K562 (cell line): Measurements from ENCODE around the gene AHNAK.

Source experiments
- EP300 ChIP-seq: IDR thresholded peaks from 2 replicates; pipeline ENCODE4 v1.6.1; 2012; ENCODE audit warnings: low read length, improper control_type of control experiment
- EZH2 ChIP-seq: IDR thresholded peaks from 2 replicates; pipeline ENCODE4 v1.6.1; 2012; ENCODE audit warnings: low read depth, mild to moderate bottlenecking, inconsistent platforms, low read length, borderline replicate concordance
- GABPA ChIP-seq: fragments of 200-800 bp; sonication (Bioruptor generic); conservative IDR thresholded peaks from 2 replicates; pipeline ENCODE4 v1.6.1; 2016; ENCODE audit warnings: low read depth, missing genetic modification characterization, missing compliant biosample characterization
- GATAD2A ChIP-seq: fragments of 450-650 bp; IDR thresholded peaks from 2 replicates; pipeline ENCODE4 v1.6.1; 2017
- SMARCE1 ChIP-seq: fragments of 450-650 bp; IDR thresholded peaks from 2 replicates; pipeline ENCODE4 v1.7.1; 2016; ENCODE audit warnings: mild to moderate bottlenecking
- ZNF232 ChIP-seq: sonication (generic); formaldehyde crosslinking; IDR thresholded peaks from 2 replicates; pipeline ENCODE4 v1.8.0; 2022; ENCODE audit warnings: mild to moderate bottlenecking, missing genetic modification reagents
- TF ChIP-seq, protein P1 (sequence below): sonication (generic); formaldehyde crosslinking; IDR thresholded peaks from 2 replicates; pipeline ENCODE4 v1.8.1; 2023; ENCODE audit warnings: missing genetic modification reagents, mild to moderate bottlenecking, borderline replicate concordance

GRCh38 chr11:62487738-62488551 lies 58.7 kb downstream of the AHNAK start:
- TF ChIP-seq SMARCE1 (no peak), EP300 (no peak), GABPA (tag) (no peak), ZNF232 (CRISPR knock-in tag) (no peak), EZH2 (no peak), GATAD2A (no peak)
- TF ChIP-seq, protein P1, sequence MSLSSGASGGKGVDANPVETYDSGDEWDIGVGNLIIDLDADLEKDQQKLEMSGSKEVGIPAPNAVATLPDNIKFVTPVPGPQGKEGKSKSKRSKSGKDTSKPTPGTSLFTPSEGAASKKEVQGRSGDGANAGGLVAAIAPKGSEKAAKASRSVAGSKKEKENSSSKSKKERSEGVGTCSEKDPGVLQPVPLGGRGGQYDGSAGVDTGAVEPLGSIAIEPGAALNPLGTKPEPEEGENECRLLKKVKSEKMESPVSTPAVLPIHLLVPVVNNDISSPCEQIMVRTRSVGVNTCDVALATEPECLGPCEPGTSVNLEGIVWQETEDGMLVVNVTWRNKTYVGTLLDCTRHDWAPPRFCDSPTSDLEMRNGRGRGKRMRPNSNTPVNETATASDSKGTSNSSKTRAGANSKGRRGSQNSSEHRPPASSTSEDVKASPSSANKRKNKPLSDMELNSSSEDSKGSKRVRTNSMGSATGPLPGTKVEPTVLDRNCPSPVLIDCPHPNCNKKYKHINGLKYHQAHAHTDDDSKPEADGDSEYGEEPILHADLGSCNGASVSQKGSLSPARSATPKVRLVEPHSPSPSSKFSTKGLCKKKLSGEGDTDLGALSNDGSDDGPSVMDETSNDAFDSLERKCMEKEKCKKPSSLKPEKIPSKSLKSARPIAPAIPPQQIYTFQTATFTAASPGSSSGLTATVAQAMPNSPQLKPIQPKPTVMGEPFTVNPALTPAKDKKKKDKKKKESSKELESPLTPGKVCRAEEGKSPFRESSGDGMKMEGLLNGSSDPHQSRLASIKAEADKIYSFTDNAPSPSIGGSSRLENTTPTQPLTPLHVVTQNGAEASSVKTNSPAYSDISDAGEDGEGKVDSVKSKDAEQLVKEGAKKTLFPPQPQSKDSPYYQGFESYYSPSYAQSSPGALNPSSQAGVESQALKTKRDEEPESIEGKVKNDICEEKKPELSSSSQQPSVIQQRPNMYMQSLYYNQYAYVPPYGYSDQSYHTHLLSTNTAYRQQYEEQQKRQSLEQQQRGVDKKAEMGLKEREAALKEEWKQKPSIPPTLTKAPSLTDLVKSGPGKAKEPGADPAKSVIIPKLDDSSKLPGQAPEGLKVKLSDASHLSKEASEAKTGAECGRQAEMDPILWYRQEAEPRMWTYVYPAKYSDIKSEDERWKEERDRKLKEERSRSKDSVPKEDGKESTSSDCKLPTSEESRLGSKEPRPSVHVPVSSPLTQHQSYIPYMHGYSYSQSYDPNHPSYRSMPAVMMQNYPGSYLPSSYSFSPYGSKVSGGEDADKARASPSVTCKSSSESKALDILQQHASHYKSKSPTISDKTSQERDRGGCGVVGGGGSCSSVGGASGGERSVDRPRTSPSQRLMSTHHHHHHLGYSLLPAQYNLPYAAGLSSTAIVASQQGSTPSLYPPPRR (CRISPR knock-in tag), result no peak
